Right renal cortex interstitium (tissue), 3 donors: ENCODE results near the gene SLC1A4. TPM values are rescaled to one million over a fixed set of nuclear protein-coding genes. Genes with fewer than 3 reads are reported as not detected.

Experiments
- DNase-seq, 3 donors: peaks; one replicate each; pipeline ENCODE4 v3.0.0-alpha.2; 2013; ENCODE audit warnings: low read depth in 3 of 3, low spot score in 2 of 3
- polyA plus RNA-seq, 3 donors: library from polyadenylated mRNA; unstranded; fragments of 120-200 nt; gene quantifications; one replicate each; pipeline ENCODE4 v1.2.1, GENCODE V29; 2013; ENCODE audit not compliant: insufficient read length in 3 of 3

The SLC1A4 gene
- polyA plus RNA-seq, 3 donors, result 5.9 to 8.8 (median 8.4) TPM

DNA sequence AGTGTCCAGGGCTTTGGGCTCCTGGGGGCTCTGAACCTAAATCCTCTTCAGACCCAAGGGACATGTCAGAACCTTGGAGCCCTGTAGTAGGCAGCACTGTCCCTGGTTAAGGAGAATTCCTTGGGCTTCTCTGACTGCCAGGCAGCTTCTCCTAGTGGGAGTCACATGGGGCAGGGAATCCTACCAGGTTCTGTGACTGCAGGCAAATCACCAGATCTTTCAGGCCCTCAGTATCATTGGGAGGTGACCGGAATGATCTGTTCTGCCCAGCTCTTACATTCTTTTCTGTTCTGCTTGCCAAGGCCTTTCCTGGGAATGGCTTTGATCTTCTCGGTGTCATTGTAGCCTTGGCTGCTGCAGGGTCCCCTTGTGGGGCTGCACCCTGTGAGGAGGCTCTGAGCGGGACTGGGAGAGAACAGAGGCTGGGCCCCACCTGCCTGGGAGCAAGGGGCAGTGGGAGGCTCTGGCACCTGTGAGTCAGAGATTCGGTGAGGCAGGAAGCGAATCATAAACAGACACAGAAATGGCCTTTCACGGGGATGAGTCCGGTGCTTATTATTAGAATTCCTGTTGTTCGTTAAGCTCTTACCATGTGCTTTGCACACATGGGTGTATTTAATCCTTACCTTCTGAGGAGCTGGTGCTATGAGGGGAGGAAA, 81.1 kb downstream of the SLC1A4 start:
- DNase-seq, result no peak

DNA sequence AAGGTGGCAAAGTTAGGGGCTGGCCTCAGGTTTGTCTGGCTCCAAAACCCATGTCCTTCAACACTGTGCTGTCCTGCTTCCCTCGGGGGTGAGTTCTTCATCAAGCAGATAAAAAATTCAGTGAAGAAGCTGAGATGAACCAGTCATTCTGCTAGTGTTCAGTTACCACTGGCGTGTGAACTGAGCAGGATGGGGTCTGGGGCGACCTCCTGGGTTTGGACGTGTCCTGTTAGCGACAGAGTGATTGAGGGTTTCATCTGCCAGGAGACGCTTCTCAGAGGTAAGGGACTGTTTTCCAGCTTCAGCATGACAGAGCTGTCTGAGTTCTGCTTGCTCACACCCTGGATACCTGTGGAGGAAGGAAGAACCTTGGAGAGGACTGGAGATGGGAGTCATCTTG, 81.7 kb downstream of the SLC1A4 start:
- no peak for DNase-seq

DNA sequence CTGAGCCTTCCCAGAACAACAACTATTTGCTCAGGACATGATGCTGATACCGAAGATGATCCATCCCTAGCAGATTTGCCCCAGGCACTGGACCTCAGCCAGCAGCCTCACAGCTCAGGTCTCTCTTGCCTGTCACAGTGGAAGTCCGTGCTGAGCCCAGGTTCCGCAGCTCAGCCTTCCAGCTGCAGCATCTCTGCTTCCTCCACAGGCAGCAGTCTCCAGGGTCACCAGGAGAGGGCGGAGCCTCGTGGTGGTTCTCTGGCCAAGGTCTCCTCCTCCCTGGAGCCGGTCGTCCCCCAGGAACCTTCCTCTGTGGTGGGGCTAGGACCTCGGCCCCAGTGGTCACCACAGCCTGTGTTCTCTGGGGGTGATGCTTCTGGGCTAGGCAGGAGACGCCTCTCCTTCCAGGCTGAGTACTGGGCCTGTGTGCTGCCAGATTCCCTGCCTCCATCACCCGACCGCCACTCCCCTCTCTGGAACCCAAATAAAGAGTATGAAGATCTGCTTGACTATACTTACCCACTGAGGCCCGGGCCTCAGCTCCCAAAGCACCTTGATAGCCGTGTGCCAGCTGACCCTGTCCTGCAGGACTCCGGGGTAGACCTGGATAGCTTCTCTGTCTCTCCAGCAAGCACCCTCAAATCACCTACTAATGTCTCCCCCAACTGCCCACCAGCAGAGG, 82.4 kb downstream of the SLC1A4 start:
- no peak for DNase-seq

DNA sequence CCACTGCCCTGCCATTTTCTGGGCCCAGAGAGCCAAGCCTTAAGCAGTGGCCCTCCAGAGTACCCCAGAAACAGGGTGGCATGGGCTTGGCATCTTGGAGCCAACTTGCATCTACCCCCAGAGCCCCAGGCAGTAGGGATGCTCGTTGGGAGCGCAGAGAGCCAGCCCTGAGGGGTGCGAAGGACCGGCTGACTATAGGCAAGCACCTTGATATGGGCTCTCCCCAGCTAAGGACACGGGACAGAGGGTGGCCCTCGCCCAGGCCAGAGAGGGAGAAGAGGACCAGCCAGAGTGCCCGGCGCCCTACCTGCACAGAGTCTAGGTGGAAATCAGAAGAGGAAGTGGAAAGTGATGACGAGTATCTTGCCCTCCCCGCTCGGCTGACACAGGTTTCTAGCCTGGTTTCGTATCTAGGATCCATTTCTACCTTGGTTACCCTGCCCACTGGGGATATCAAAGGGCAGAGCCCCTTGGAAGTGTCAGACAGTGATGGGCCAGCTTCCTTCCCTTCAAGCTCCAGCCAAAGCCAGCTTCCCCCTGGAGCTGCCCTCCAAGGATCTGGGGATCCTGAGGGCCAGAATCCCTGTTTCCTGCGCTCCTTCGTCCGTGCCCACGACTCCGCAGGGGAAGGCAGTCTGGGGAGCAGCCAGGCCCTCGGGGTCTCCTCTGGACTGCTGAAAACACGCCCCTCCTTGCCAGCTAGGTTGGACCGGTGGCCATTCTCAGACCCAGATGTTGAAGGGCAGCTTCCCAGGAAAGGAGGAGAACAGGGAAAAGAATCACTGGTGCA, 83.2 kb downstream of the SLC1A4 start:
- DNase-seq, result no peak

Other genes starting within 250 kb of the SLC1A4 start
- gene CEP68, start 67.0 kb downstream of the SLC1A4 start, polyA plus RNA-seq, result 10 to 100 TPM; 30.6 to 31.6 (median 30.7) TPM
- gene RAB1A, start 140.7 kb downstream of the SLC1A4 start, polyA plus RNA-seq, result 100 to 1,000 TPM; 268 to 288 (median 277) TPM
- 100 to 1,000 TPM; 205 to 212 (median 207) TPM for gene ACTR2, start 238.4 kb downstream of the SLC1A4 start, polyA plus RNA-seq